ENCODE results near the gene TMUB1. TPM values are rescaled to one million over a fixed set of nuclear protein-coding genes. Genes with fewer than 3 reads are reported as not detected.
"Not testable (repeated sequence)": the region's sequence is repeated elsewhere in the genome, so short reads cannot be mapped to it uniquely, and the experiment has no call there.

Gene TMUB1
- total RNA-seq, 2 donors from 2014 or later = 72.4 to 80.7 TPM

GRCh38 chr7:151047976-151048815, 35.1 kb downstream of the TMUB1 start, which contains the start of gene ASIC3:
Gene ASIC3 (plus strand): TSS chr7:151048531. CDS start chr7:151048886, 355 bp downstream.
- no peak for ATAC-seq
- intact Hi-C loops (cut with DNase I, micrococcal nuclease) = no loop called here

GRCh38 chr7:151046603-151047573, 36.4 kb downstream of the TMUB1 start:
- intact Hi-C loops (cut with DNase I, micrococcal nuclease) = no loop called here
- DNase-seq (no peak), ATAC-seq (no peak)

More at GRCh38 chr7:151047976-151048815, 35.1 kb downstream of the TMUB1 start, which contains the start of gene ASIC3:
- DNase-seq = no peak

- ATAC-seq = no peak
- intact Hi-C loops (cut with DNase I, micrococcal nuclease) = no loop called here
- DNase-seq = no peak
Observed at GRCh38 chr7:151045967-151046366, 37.3 kb downstream of the TMUB1 start.

- ATAC-seq (no peak), DNase-seq (no peak)
- intact Hi-C loops (cut with DNase I, micrococcal nuclease) = no loop called here
Observed at GRCh38 chr7:151045262-151045661, 38.0 kb downstream of the TMUB1 start.

GRCh38 chr7:151043959-151044358, 39.3 kb downstream of the TMUB1 start:
- no peak for ATAC-seq
- intact Hi-C loops (cut with DNase I, micrococcal nuclease) = no loop called here
- DNase-seq = no peak

- intact Hi-C loops (cut with DNase I, micrococcal nuclease); ATAC-seq; DNase-seq: not testable (repeated sequence)
Observed at GRCh38 chr7:151043449-151043848, 39.8 kb downstream of the TMUB1 start.

- ATAC-seq = no peak
- DNase-seq = no peak
- intact Hi-C loops (cut with DNase I, micrococcal nuclease) = no loop called here
Observed at GRCh38 chr7:151040616-151041375, 42.5 kb downstream of the TMUB1 start.

GRCh38 chr7:151039850-151040548, 43.3 kb downstream of the TMUB1 start:
- peak; percentile 6 for ATAC-seq
- intact Hi-C loops (cut with DNase I, micrococcal nuclease) = no loop called here
- no peak for DNase-seq

- intact Hi-C loops (cut with DNase I, micrococcal nuclease) = no loop called here
- peak; percentile 76 for ATAC-seq
Observed at GRCh38 chr7:151038951-151039849, 44.1 kb downstream of the TMUB1 start.

GRCh38 chr7:151035902-151036301, 47.4 kb downstream of the TMUB1 start:
- no peak for ATAC-seq
- intact Hi-C loops (cut with DNase I, micrococcal nuclease) = no loop called here

More at GRCh38 chr7:151038951-151039849, 44.1 kb downstream of the TMUB1 start:
- DNase-seq = peak; percentile 55 to 63

GRCh38 chr7:151035026-151035717, 48.1 kb downstream of the TMUB1 start:
- intact Hi-C loops (cut with DNase I, micrococcal nuclease) = no loop called here
- ATAC-seq (no peak), DNase-seq (no peak)

More at GRCh38 chr7:151035902-151036301, 47.4 kb downstream of the TMUB1 start:
- no peak for DNase-seq

GRCh38 chr7:151034312-151035025, 48.8 kb downstream of the TMUB1 start:
- no peak for ATAC-seq
- intact Hi-C loops (cut with DNase I, micrococcal nuclease) = no loop called here
- no peak for DNase-seq

- intact Hi-C loops (cut with DNase I, micrococcal nuclease) = no loop called here
- no peak for DNase-seq
- no peak for ATAC-seq
Observed at GRCh38 chr7:151033864-151034249, 49.4 kb downstream of the TMUB1 start.

- no peak for ATAC-seq
- intact Hi-C loops (cut with DNase I, micrococcal nuclease) = no loop called here
- no peak for DNase-seq
Observed at GRCh38 chr7:151032936-151033863, 50.1 kb downstream of the TMUB1 start.

Data from left colon (tissue), 2 donors.